Lung (tissue), 12 donors: Measurements from ENCODE around the gene CNTNAP5. TPM values are rescaled to one million over a fixed set of nuclear protein-coding genes. Genes with fewer than 3 reads are reported as not detected.

Experiments
- ATAC-seq: fragments of 200-7000 bp; cut with Tn5 transposase; one replicate; pipeline ENCODE4 v1.9.1; 2020; ENCODE audit warnings: moderate number of reproducible peaks; ENCODE audit not compliant: insufficient read depth, low FRiP score
- DNase-seq, 3 donors: peaks; one replicate each; pipeline ENCODE4 v3.0.0-alpha.2; 2013 to 2017
- H3K27ac ChIP-seq, 2 donors: one replicate each; pipeline ENCODE4 v1.5.1; 2013; ENCODE audit warnings: mild to moderate bottlenecking in 2 of 2, moderate library complexity in 2 of 2, control low read depth in 1 of 2, inconsistent platforms in 1 of 2, low read depth in 1 of 2, low read length in 1 of 2
- H3K27me3 ChIP-seq, 3 donors: one replicate each; pipeline ENCODE4 v1.5.1; 2013; ENCODE audit warnings: low read length in 2 of 3; ENCODE audit not compliant: control insufficient read depth in 3 of 3, insufficient read depth in 3 of 3
- H3K36me3 ChIP-seq, 4 donors: one replicate each; pipeline ENCODE4 v1.5.1; 2013; ENCODE audit warnings: low read length in 4 of 4, mild to moderate bottlenecking in 1 of 4, moderate library complexity in 1 of 4; ENCODE audit not compliant: control insufficient read depth in 4 of 4, insufficient read depth in 4 of 4
- H3K4me1 ChIP-seq, 5 donors: one replicate each; pipeline ENCODE4 v1.5.1; 2013; ENCODE audit warnings: low read length in 5 of 5, mild to moderate bottlenecking in 2 of 5, moderate library complexity in 1 of 5; ENCODE audit not compliant: control insufficient read depth in 5 of 5, insufficient read depth in 5 of 5
- H3K4me3 ChIP-seq: one replicate; pipeline ENCODE4 v1.5.1; 2013; ENCODE audit warnings: mild to moderate bottlenecking, control low read depth, moderate library complexity
- H3K9ac ChIP-seq, 2 donors: one replicate each; pipeline ENCODE4 v1.5.1; 2013; ENCODE audit warnings: low read length in 2 of 2, control low read depth in 1 of 2; ENCODE audit not compliant: insufficient read depth in 1 of 2
- H3K9me3 ChIP-seq, 4 donors: one replicate each; pipeline ENCODE4 v1.5.1; 2013; ENCODE audit warnings: low read length in 3 of 4, mild to moderate bottlenecking in 1 of 4, moderate library complexity in 1 of 4; ENCODE audit not compliant: control insufficient read depth in 4 of 4, insufficient read depth in 3 of 4
- CTCF ChIP-seq: IDR thresholded peaks from 2 replicates; pipeline ENCODE4 v1.5.1; 2012; ENCODE audit warnings: mild to moderate bottlenecking; ENCODE audit errors: control extremely low read depth, extremely low read depth
- WGBS, 2 donors: extraction: QIAGEN DNeasy Blood & Tissue Kit; methylation state at CpG; one replicate each; pipeline ENCODE4 v1.1.7; 2013; 5-methylcytosine and 5-hydroxymethylcytosine counted together
- polyA plus RNA-seq, 2 donors: library from polyadenylated mRNA; stranded (reverse); fragments of 200-250 nt; gene quantifications; one replicate each; pipeline ENCODE4 v1.2.1, GENCODE V29; 2013
- total RNA-seq, 2 donors: library from RNA; depleted of rRNA in 1 of 2; stranded (reverse); fragments of >200 nt in 1 of 2; gene quantifications; one replicate each; pipeline ENCODE4 v1.2.1, GENCODE V29; 2014 to 2021
- donor health status: control.
- donor health status: control.
- donor health status: Bipolar disorder and iron deficiency.
- donor health status: healthy.
- donor health status: DM: yes; HTN: yes; CAD: no.

The CNTNAP5 gene
- total and polyA plus RNA-seq, 4 donors = 0.03 to 0.06 TPM; not detected in 2

GRCh38 chr2:124478761-124479160 is 453.7 kb downstream of the CNTNAP5 start:
- Histone ChIP-seq H3K4me1 (no peaks in the 10 kb centered on the region), H3K9ac (no peak overlapping the region), H3K9me3 (no peaks in the 10 kb centered on the region), H3K36me3 (no peaks in the 10 kb centered on the region), H3K27me3 (no peaks in the 10 kb centered on the region), H3K27ac (no peak overlapping the region), H3K4me3 (no peak overlapping the region)
- ATAC-seq (no peak), DNase-seq (no peak)
- no peak for TF ChIP-seq CTCF
- WGBS, 2 donors = 85 to 86% methylated on average over 6 of the region's 6 CpGs

GRCh38 chr2:124480958-124481357 is 455.9 kb downstream of the CNTNAP5 start:
- no peaks in the 10 kb centered on the region for H3K4me1 ChIP-seq
- H3K9ac ChIP-seq = no peak overlapping the region
- 47 to 57% methylated on average over 4 of the region's 4 CpGs for WGBS, 2 donors
- peaks cover 0 to 2% (median 0%) of the 10 kb centered on the region in 4 donors for H3K9me3 ChIP-seq
- no peak overlapping the region for H3K27ac ChIP-seq
- H3K36me3 ChIP-seq = no peaks in the 10 kb centered on the region
- no peak overlapping the region for H3K4me3 ChIP-seq
- ATAC-seq (no peak), DNase-seq (no peak)
- TF ChIP-seq CTCF = no peak
- no peaks in the 10 kb centered on the region for H3K27me3 ChIP-seq

GRCh38 chr2:124482044-124482443 is 457.0 kb downstream of the CNTNAP5 start:
- H3K9me3 ChIP-seq = peaks cover 0 to 2% (median 0%) of the 10 kb centered on the region in 4 donors
- ATAC-seq (no peak), DNase-seq (no peak)
- no peak overlapping the region for H3K27ac ChIP-seq
- H3K27me3 ChIP-seq = no peaks in the 10 kb centered on the region
- TF ChIP-seq CTCF = no peak
- no peaks in the 10 kb centered on the region for H3K4me1 ChIP-seq
- H3K4me3 ChIP-seq = no peak overlapping the region
- WGBS, 2 donors = 60 to 67% methylated on average over 8 of the region's 8 CpGs
- H3K36me3 ChIP-seq = no peaks in the 10 kb centered on the region
- H3K9ac ChIP-seq = no peak overlapping the region

- TF ChIP-seq CTCF = no peak
- no peaks in the 10 kb centered on the region for H3K27me3 ChIP-seq
- no peaks in the 10 kb centered on the region for H3K4me1 ChIP-seq
- 71 to 82% methylated on average over 6 of the region's 6 CpGs for WGBS, 2 donors
- H3K36me3 ChIP-seq = no peaks in the 10 kb centered on the region
- H3K9me3 ChIP-seq = peaks cover 0 to 2% (median 0%) of the 10 kb centered on the region in 4 donors
- DNase-seq (no peak), ATAC-seq (no peak)
- H3K9ac ChIP-seq = no peak overlapping the region
- H3K4me3 ChIP-seq = no peak overlapping the region
- no peak overlapping the region for H3K27ac ChIP-seq
These were observed 457.5 kb downstream of the CNTNAP5 start for GRCh38 chr2:124482551-124482950.
